Naive thymus-derived CD8-positive, alpha-beta T cell (primary cell): Measurements from ENCODE around the gene TSC1. TPM values are rescaled to one million over a fixed set of nuclear protein-coding genes. Genes with fewer than 3 reads are reported as not detected.

ENCODE experiments used
- ATAC-seq, 2 donors: fragments of 150-1000 bp; cut with Tn5 transposase in 1 of 2; sonication (Bioruptor Pico), chemical (Tn5 transposase) in 1 of 2; 1 replicate in 1 of 2; 2 replicates in 1 of 2; pipeline ENCODE4 v1.10.0; 2021; ENCODE audit warnings: mild to moderate bottlenecking in 2 of 2, moderate library complexity in 2 of 2
- POLR2A ChIA-PET: fragments of 350-600 bp; sonication (Branson Sonifier 250); formaldehyde crosslinking; loops from one replicate; lab custom pipeline; 2021; ENCODE audit warnings: antibody characterized with exemption; lab: Charles Lee
- DNase-seq, 10 donors: peaks; one replicate each; pipeline versions ENCODE4 v3.0.0 to v3.0.0-alpha.2; 2020 to 2022
- H3K27ac Mint-ChIP-seq, 10 donors: one replicate each; pipeline ENCODE4 v1.8.0; 2020 to 2022; ENCODE audit warnings: mild to moderate bottlenecking in 10 of 10, mixed read lengths in 10 of 10, moderate library complexity in 4 of 10, inconsistent platforms in 1 of 10
- H3K27me3 Mint-ChIP-seq, 5 donors: one replicate each; pipeline ENCODE4 v1.8.0; 2021 to 2022; ENCODE audit warnings: mixed read lengths in 5 of 5
- H3K36me3 Mint-ChIP-seq, 3 donors: one replicate each; pipeline ENCODE4 v1.8.0; 2020 to 2022; ENCODE audit warnings: mixed read lengths in 3 of 3, mild to moderate bottlenecking in 2 of 3, inconsistent platforms in 1 of 3
- H3K4me1 Mint-ChIP-seq, 4 donors: one replicate each; pipeline ENCODE4 v1.8.0; 2021 to 2022; ENCODE audit warnings: mixed read lengths in 4 of 4
- H3K4me3 Mint-ChIP-seq, 10 donors: one replicate each; pipeline ENCODE4 v1.8.0; 2020 to 2022; ENCODE audit warnings: mild to moderate bottlenecking in 10 of 10, mixed read lengths in 10 of 10, moderate library complexity in 6 of 10, inconsistent platforms in 1 of 10
- H3K9me3 Mint-ChIP-seq, 9 donors: one replicate each; pipeline ENCODE4 v1.8.0; 2020 to 2022; ENCODE audit warnings: mixed read lengths in 9 of 9, mild to moderate bottlenecking in 3 of 9, inconsistent platforms in 1 of 9, moderate library complexity in 1 of 9
- polyA plus RNA-seq, 3 donors: library from polyadenylated mRNA; unstranded; fragments of 300-500 nt; fragmentation: Illumina TruSeq; gene quantifications; one replicate each; pipeline ENCODE4 v1.2.3, GENCODE V29; 2021
- total RNA-seq, 8 experiments: library from RNA in 2 of 8; stranded (reverse) in 2 of 8; gene quantifications; one replicate each; pipeline ENCODE4 v1.2.3 and lab custom pipeline; 2021 to 2026

The TSC1 gene
- total and polyA plus RNA-seq, 5 experiments from 2014 or later = 4.8 to 86.2 (median 8.7) TPM

GRCh38 chr9:132946211-132946610 is 1.8 kb upstream of the TSC1 start:
- DNase-seq (no peak), ATAC-seq (no peak)
- Mint-ChIP-seq H3K9me3 (no peaks in the 10 kb centered on the region), H3K27me3 (no peaks in the 10 kb centered on the region), H3K27ac (peak overlapping the region in 8 of 10 donors; percentile 22 to 100 (median 98)), H3K36me3 (peaks cover 0 to 3% (median 0%) of the 10 kb centered on the region in 3 donors), H3K4me3 (peak overlapping the region in 4 of 10 donors; percentile 1 to 30 (median 20)), H3K4me1 (peaks cover 17 to 30% (median 25%) of the 10 kb centered on the region in 4 donors)
- POLR2A ChIA-PET = interaction anchor here (0.8 to 1.2 kb wide), 2 partner anchors 13 to 187 kb away, joined by 3 read pairs; no protein-coding TSS in a partner anchor

DNA sequence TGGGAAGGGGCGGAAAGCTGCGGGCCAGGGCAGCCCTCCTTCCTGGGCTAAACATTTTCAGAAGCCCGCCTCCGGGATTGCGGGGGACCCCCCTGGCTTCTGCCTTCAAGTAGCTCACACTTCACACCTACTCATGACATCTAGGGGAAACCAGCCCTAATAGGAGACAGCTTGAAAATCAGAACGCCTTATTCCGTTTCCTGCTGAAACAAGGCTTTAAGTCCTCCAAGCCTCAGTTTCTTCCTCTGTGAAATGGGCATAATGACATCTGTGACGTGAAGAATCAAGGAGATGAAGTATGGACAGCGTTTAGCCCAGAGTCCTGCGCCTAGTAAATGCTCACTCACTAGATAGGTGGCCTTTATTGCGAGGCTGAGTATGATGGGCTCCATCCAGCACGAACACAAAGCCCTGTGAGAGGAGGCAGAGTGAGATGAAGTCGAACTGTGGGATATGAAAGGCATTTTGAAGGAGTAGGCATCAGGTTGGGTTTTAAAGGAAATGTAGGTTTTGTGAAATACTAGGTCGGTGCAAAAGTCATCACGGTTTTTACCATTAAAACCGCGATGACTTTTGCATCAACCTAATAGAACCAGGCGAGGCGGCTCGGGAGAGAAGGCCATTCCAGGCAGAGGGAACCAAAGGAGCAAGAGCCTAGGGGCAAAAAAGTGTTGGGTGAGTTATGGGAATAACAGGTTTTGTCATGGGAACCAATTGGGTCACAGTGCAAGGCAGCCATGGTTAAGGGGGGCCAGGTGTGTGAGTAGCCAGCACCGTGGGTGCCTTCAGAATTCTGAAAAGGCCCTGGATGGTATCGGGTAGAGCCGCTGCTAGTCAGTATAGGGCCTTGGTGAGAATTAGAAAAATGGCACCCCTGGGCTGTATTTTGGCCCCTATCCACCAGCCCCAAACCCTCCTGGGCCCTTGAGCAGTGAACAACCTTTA is 1.0 kb upstream of the TSC1 start:
- peak; percentile 34 to 56 for ATAC-seq
- Mint-ChIP-seq H3K27ac (peak overlapping the region; percentile 98 to 100 (median 98)), H3K36me3 (peaks cover 0 to 3% (median 0%) of the 10 kb centered on the region in 3 donors), H3K4me1 (peaks cover 17 to 30% (median 25%) of the 10 kb centered on the region in 4 donors), H3K9me3 (no peaks in the 10 kb centered on the region), H3K4me3 (peak overlapping the region; percentile 86 to 99 (median 96)), H3K27me3 (no peaks in the 10 kb centered on the region)
- no peak for DNase-seq
- POLR2A ChIA-PET = interaction anchor here (0.6 to 1.7 kb wide), 16 partner anchors 10 to 591 kb away, joined by 3 to 12 read pairs (median 4); partner anchors contain the start of genes GTF3C5 and SETX

DNA sequence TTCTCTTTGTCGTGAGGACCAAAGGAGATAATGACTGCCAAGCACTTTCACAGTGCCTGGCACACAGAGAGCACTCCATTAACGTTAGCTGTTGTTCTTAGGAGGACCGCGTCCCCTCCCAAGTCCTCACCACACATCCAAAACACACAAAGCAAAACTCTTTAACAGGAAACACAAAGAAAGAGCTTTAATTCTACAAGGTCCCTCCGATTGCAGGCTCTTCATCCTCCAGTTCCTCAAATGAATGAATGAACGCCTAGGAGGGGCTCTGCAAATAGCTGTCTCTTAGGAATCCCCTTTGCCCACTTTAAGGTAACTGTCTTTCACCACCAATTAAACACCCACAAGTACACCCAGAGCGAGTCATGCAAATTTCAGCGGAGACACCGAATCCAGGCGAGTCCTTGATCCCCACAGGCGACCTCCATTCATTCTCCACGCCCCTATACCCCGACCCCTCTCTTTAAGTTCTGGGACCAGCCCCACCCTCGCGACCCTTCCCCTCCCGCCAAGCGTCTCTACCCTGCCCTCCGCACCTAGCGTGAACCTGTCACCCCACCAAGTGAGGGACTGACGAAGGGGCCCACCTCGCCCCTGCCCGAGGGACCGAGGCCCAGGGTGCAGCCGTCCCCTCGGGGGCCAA is 644 bp downstream of the TSC1 start:
- ATAC-seq (no peak), DNase-seq (peak in 1 of 10 donors; percentile 1)
- POLR2A ChIA-PET = interaction anchor here (0.6 to 1.7 kb wide), 12 partner anchors 10 to 589 kb away, joined by 3 to 8 read pairs (median 3); partner anchors contain the start of genes GTF3C5 and SETX
- peaks cover 14 to 30% (median 25%) of the 10 kb centered on the region in 4 donors for H3K4me1 Mint-ChIP-seq
- H3K27me3 Mint-ChIP-seq = no peaks in the 10 kb centered on the region
- H3K9me3 Mint-ChIP-seq = no peaks in the 10 kb centered on the region
- H3K4me3 Mint-ChIP-seq = peak overlapping the region; percentile 86 to 99 (median 94)
- peaks cover 0 to 3% (median 0%) of the 10 kb centered on the region in 3 donors for H3K36me3 Mint-ChIP-seq
- peak overlapping the region; percentile 91 to 100 (median 97) for H3K27ac Mint-ChIP-seq

GRCh38 chr9:132942541-132943182 is 1.8 kb downstream of the TSC1 start:
- POLR2A ChIA-PET = interaction anchor here (1.2 to 1.5 kb wide), 3 partner anchors 8 to 87 kb away, joined by 3 to 6 read pairs (median 5); partner anchors contain the start of gene GTF3C5
- no peak for DNase-seq
- no peak for ATAC-seq
- H3K4me3 Mint-ChIP-seq = peak overlapping the region in 7 of 10 donors; percentile 18 to 94 (median 86)
- H3K9me3 Mint-ChIP-seq = no peaks in the 10 kb centered on the region
- peaks cover 20 to 30% (median 25%) of the 10 kb centered on the region in 4 donors for H3K4me1 Mint-ChIP-seq
- peaks cover 0 to 3% (median 0%) of the 10 kb centered on the region in 3 donors for H3K36me3 Mint-ChIP-seq
- peak overlapping the region in 5 of 10 donors; percentile 33 to 100 (median 96) for H3K27ac Mint-ChIP-seq
- H3K27me3 Mint-ChIP-seq = no peaks in the 10 kb centered on the region

- Mint-ChIP-seq H3K27ac (no peak overlapping the region), H3K4me1 (peaks cover 15 to 26% (median 19%) of the 10 kb centered on the region in 4 donors), H3K36me3 (peaks cover 0 to 11% (median 2%) of the 10 kb centered on the region in 3 donors), H3K27me3 (no peaks in the 10 kb centered on the region), H3K9me3 (no peaks in the 10 kb centered on the region), H3K4me3 (no peak overlapping the region)
- POLR2A ChIA-PET = no interaction called here
- DNase-seq = no peak
- no peak for ATAC-seq
Observed at GRCh38 chr9:132939169-132939568, 5.2 kb downstream of the TSC1 start.

DNA sequence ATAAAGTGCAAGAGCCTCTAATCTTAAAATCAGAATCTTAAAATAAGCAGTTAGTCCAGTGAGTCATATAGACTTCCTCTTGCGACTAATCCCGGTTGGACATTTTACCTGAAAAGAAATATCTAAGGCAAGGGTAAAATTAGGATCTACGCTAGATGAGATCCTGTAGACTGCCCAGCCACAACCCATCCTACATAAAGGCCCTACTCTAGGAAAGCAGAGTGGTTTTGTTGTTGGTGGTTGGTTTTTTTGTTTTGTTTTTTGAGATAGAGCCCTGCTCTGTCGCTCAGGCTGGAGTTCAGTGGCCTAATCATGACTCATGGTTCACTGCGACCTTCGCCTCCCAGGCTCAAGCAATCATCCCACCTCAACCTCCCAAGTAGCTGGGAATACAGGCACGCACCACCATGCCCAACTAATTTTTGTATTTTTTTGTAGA is 6.9 kb downstream of the TSC1 start:
- ATAC-seq (no peak), DNase-seq (no peak)
- no peaks in the 10 kb centered on the region for H3K27me3 Mint-ChIP-seq
- H3K27ac Mint-ChIP-seq = no peak overlapping the region
- H3K4me3 Mint-ChIP-seq = no peak overlapping the region
- POLR2A ChIA-PET = no interaction called here
- peaks cover 3 to 17% (median 12%) of the 10 kb centered on the region in 4 donors for H3K4me1 Mint-ChIP-seq
- H3K9me3 Mint-ChIP-seq = no peaks in the 10 kb centered on the region
- peaks cover 0 to 26% (median 10%) of the 10 kb centered on the region in 3 donors for H3K36me3 Mint-ChIP-seq

DNA sequence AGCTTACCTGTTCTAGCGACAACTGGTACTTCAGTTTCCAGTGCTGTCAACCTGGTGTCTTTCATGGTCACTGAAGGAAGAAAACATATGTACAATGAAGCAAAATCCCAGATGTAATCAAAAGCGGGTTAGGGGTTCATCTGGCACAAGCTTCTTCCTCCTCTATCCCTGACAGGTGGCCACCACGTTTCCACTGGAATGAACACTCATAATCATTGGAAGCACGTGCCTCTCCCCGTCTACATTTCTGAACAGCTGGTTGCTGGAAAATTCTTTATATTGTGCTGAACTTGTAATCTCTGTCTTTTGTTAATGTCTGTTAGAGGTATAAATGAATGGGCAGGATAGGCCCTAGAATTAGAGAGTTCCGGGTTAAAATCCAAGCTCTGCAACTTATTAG is 9.4 kb downstream of the TSC1 start:
- Mint-ChIP-seq H3K9me3 (no peaks in the 10 kb centered on the region), H3K4me1 (peaks cover 0 to 27% (median 12%) of the 10 kb centered on the region in 4 donors), H3K4me3 (no peak overlapping the region), H3K27ac (peak overlapping the region in 1 of 10 donors; percentile 21), H3K36me3 (peaks cover 0 to 43% (median 20%) of the 10 kb centered on the region in 3 donors), H3K27me3 (no peaks in the 10 kb centered on the region)
- no peak for ATAC-seq
- DNase-seq = no peak
- POLR2A ChIA-PET = interaction anchor here (1.7 to 2.1 kb wide), 2 partner anchors 8 to 10 kb away, joined by 4 to 5 read pairs; partner anchors contain the start of gene TSC1

DNA sequence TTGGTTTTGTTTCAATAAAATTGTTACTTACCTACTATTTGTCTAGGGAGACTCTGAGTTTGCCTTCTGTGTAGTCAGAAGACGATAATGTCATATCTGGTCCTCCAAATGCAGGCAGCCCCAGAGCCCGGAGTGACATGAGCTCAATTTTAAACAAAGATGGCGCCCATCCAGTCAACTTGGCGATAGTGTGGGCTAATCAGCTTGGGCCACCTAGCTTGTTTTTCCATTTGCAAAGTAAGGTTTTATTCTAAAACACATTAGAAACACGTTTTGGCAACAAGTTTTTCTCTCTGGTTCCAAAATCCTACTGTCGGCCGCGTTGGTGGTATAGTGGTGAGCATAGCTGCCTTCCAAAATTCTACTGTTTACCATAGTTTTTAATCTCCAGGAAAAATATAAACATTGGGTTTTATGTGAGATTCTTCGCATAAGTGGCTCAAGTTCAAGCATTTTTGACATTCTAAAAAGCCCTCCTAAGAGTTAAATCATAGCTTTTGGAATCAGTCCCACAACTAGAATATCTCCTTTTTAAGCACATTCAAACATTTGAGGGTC is 13.2 kb downstream of the TSC1 start:
- peaks cover 5 to 79% (median 32%) of the 10 kb centered on the region in 3 donors for H3K36me3 Mint-ChIP-seq

DNA sequence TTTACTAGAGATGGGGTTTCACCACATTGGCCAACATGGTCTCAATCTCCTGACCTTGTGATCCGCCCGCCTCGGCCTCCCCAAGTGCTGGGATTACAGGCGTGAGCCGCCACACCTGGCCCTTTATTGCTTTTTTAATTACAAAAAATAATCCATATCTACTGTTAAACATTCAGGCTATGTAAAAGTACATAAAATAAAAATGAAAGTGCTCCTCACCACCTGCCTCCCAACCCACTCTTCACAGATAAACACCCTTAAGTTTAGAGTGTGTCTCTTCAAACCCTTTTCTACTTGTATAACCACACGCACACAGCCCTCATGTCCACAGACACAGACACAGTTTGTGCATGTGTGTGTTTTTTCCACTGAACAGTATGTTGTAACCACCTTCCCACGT is 16.7 kb downstream of the TSC1 start:
- H3K4me1 Mint-ChIP-seq = peaks cover 0 to 12% (median 3%) of the 10 kb centered on the region in 4 donors
- DNase-seq (no peak), ATAC-seq (no peak)
- H3K27ac Mint-ChIP-seq = no peak overlapping the region
- no peak overlapping the region for H3K4me3 Mint-ChIP-seq
- POLR2A ChIA-PET = no interaction called here
- H3K36me3 Mint-ChIP-seq = peaks cover 5 to 84% (median 43%) of the 10 kb centered on the region in 3 donors
- H3K27me3 Mint-ChIP-seq = no peaks in the 10 kb centered on the region
- no peaks in the 10 kb centered on the region for H3K9me3 Mint-ChIP-seq

More for the DNA sequence above, 13.2 kb downstream of the TSC1 start:
- no peaks in the 10 kb centered on the region for H3K9me3 Mint-ChIP-seq
- H3K27me3 Mint-ChIP-seq = no peaks in the 10 kb centered on the region
- POLR2A ChIA-PET = interaction anchor here (1.0 kb wide), 1 partner anchor 13 kb away, joined by 3 read pairs; no protein-coding TSS in a partner anchor
- H3K27ac Mint-ChIP-seq = no peak overlapping the region
- H3K4me1 Mint-ChIP-seq = peaks cover 0 to 27% (median 9%) of the 10 kb centered on the region in 4 donors
- ATAC-seq = no peak
- no peak overlapping the region for H3K4me3 Mint-ChIP-seq
- no peak for DNase-seq

- DNase-seq (no peak), ATAC-seq (no peak)
- no peak overlapping the region for H3K27ac Mint-ChIP-seq
- POLR2A ChIA-PET = no interaction called here
- H3K36me3 Mint-ChIP-seq = peaks cover 22 to 91% (median 57%) of the 10 kb centered on the region in 3 donors
- no peaks in the 10 kb centered on the region for H3K4me1 Mint-ChIP-seq
- H3K27me3 Mint-ChIP-seq = no peaks in the 10 kb centered on the region
- no peaks in the 10 kb centered on the region for H3K9me3 Mint-ChIP-seq
- no peak overlapping the region for H3K4me3 Mint-ChIP-seq
Observed at GRCh38 chr9:132923346-132923902, 21.0 kb downstream of the TSC1 start.

GRCh38 chr9:132919614-132920268 is 24.7 kb downstream of the TSC1 start:
- Mint-ChIP-seq H3K4me1 (no peaks in the 10 kb centered on the region), H3K9me3 (no peaks in the 10 kb centered on the region), H3K36me3 (peaks cover 30 to 88% (median 57%) of the 10 kb centered on the region in 3 donors), H3K27ac (peak overlapping the region in 1 of 10 donors; percentile 85), H3K4me3 (no peak overlapping the region), H3K27me3 (no peaks in the 10 kb centered on the region)
- POLR2A ChIA-PET = no interaction called here
- no peak for DNase-seq
- no peak for ATAC-seq
